ENCODE data around the gene DCPS. TPM values are rescaled to one million over a fixed set of nuclear protein-coding genes. Genes with fewer than 3 reads are reported as not detected.

DCPS gene
- total and polyA plus RNA-seq, 2 experiments from 2014 or later: 12.1 to 26.1 TPM

DNA sequence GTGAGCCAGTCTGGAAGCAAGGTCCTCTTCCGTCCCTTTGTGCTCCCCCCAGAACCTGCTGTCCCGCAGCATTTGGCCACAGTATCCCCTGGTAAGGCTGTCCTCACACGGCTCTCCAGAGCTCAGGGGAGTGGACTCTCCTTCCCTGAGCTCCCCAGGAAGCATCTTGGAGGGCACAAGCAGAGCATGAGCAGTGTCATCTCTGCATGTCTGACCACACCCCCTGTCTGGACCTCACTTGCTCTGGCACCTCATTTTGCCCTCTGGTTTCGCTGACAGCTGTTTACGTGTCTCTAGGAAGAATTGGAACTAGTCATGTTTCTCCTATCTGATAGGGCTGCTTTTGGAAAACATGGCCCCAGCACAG lies 15.5 kb downstream of the DCPS start:
- Histone ChIP-seq H3K27me3 (replicated peaks; ENCODE audit: insufficient read depth) (no peaks in the 10 kb centered on the region), H4K20me1 (ENCODE audit: insufficient read depth) (no peaks in the 10 kb centered on the region), H3K4me1 (ENCODE audit: insufficient read depth) (peaks cover 39% of the 10 kb centered on the region), H3K79me2 (ENCODE audit: insufficient read depth) (no peaks in the 10 kb centered on the region; the same call in 1 of the 2 replicates), H3K36me3 (ENCODE audit: low read depth) (no peaks in the 10 kb centered on the region), H2AFZ (no peak overlapping the region; the same call in 1 of the 2 replicates), H3K9ac (peak overlapping the region; percentile 83), H3K27ac (peak overlapping the region; percentile 98), H3K4me3 (no peak overlapping the region), H3K4me2 (ENCODE audit: unreplicated experiment) (peak overlapping the region; percentile 78), H3F3A (ENCODE audit: insufficient read depth) (peaks cover 47% of the 10 kb centered on the region), H3K9me2 (ENCODE audit: insufficient read depth) (no peaks in the 10 kb centered on the region), H3K9me3 (ENCODE audit: low read depth) (no peaks in the 10 kb centered on the region)
- WGBS, 2 experiments (ENCODE audit: low coverage in 1 of 2, low lambda C conversion rate in 2 of 2, missing lambda C conversion rate in 2 of 2): 48 to 55% methylated on average over 5 of the region's 5 CpGs
- in situ Hi-C loops (cut with MboI): no loop called here
- TF ChIP-seq EZH2 (IDR thresholded peaks at IDR 0.05; ENCODE audit: insufficient read depth, poor library complexity, severe bottlenecking) (no peak), EZH2phosphoT487 (IDR thresholded peaks at IDR 0.05; ENCODE audit: insufficient read depth, low read depth) (no peak)
- DNase-seq: peak; percentile 61

DNA sequence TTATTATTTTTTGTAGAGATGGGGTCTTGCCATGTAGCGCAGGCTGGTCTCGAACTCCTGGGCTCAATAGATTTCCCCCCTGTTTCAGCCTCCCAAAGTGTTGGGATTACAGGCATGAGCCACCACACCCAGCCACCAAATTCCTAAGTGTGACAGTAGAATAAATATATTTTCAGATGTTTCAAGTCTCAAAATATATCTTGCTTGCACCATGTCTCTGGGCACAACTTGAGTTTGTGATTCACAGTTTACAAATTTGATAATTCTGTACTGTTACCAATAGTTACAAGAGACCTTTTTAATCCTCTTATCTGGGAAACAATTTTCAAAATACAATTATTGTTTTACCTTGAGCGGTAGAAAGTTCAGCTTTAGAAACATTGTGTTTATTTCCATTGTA lies 19.1 kb downstream of the DCPS start:
- in situ Hi-C loops (cut with MboI): no loop called here
- peak; percentile 45 for DNase-seq
- no peak for TF ChIP-seq EZH2phosphoT487 (IDR thresholded peaks at IDR 0.05; ENCODE audit: insufficient read depth, low read depth)
- no peak for TF ChIP-seq EZH2 (IDR thresholded peaks at IDR 0.05; ENCODE audit: insufficient read depth, poor library complexity, severe bottlenecking)

DNA sequence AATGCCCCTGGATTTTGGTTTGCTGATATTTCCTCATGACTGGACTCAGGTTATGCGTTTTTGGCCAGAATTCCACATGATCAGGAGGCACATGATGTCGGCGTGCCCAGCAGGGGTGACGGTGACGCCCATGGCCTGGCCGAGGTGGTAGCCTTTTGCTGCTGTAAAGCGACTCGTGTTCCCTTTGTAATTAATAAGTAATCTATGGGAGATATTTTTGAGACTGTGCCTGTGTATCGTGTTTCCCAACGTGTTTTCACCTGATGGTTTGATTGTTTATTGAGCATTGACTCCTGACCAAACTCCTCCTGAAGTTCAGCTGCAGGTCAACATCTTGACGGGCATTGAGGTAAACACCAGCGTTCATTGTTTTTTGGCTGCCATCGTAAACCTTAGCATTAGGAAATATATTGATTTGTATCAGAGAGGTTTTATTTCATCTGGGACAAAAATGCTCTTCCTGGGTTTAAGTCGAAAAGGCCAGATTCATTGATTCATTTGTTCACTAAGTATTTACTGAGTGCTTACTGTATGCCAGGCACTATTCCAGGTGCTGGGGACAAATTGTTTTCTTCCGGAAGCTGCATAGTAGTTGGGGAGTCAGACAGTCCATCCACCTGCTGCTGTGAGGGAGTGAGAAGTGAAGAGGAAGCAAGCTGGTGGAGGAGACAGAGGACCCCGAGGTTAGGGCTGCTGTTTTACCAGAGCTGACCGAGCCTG lies 23.6 kb downstream of the DCPS start:
- in situ Hi-C loops (cut with MboI): no loop called here

More for the DNA sequence above, 19.1 kb downstream of the DCPS start:
- no peak overlapping the region for H3K4me3 ChIP-seq
- no peaks in the 10 kb centered on the region; the same call in 1 of the 2 replicates for H3K79me2 ChIP-seq (ENCODE audit: insufficient read depth)
- H3K9me3 ChIP-seq (ENCODE audit: low read depth): no peaks in the 10 kb centered on the region
- H3K36me3 ChIP-seq (ENCODE audit: low read depth): no peaks in the 10 kb centered on the region
- peaks cover 28% of the 10 kb centered on the region for H3K4me1 ChIP-seq (ENCODE audit: insufficient read depth)
- peak overlapping the region; percentile 39 for H3K27ac ChIP-seq
- no peaks in the 10 kb centered on the region for H3K27me3 ChIP-seq (replicated peaks; ENCODE audit: insufficient read depth)
- no peaks in the 10 kb centered on the region for H4K20me1 ChIP-seq (ENCODE audit: insufficient read depth)
- no peaks in the 10 kb centered on the region for H3K9me2 ChIP-seq (ENCODE audit: insufficient read depth)
- no peak overlapping the region for H3K4me2 ChIP-seq (ENCODE audit: unreplicated experiment)
- H3F3A ChIP-seq (ENCODE audit: insufficient read depth): peaks cover 26% of the 10 kb centered on the region
- no peak overlapping the region for H3K9ac ChIP-seq
- 81% methylated on average over 3 of the region's 3 CpGs for WGBS, 2 experiments (ENCODE audit: low coverage in 1 of 2, low lambda C conversion rate in 2 of 2, missing lambda C conversion rate in 2 of 2)
- no peak overlapping the region for H2AFZ ChIP-seq

DNA sequence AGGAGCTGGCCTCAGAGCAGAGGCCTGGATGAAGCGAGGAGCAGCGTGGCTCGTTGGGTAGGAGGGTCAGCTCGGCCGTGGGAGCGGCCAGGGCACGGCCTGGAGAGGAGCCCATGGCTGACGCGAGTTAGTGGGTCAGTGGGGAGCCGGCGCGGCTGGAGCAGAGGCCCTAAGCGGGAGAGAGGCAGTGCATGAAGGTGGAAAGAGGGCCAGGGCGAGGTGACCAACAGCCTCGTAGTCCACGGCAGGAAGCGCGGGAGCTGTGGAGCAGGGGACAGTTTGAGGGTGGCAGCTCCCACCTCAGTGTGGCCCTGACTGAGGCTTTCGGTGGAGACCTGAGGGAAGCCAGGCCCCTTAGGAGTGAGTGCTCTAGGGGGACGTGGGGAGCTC lies 24.1 kb downstream of the DCPS start:
- Histone ChIP-seq H3K79me2 (ENCODE audit: insufficient read depth) (no peaks in the 10 kb centered on the region), H3F3A (ENCODE audit: insufficient read depth) (peaks cover 17% of the 10 kb centered on the region), H3K36me3 (ENCODE audit: low read depth) (no peaks in the 10 kb centered on the region), H3K9me3 (ENCODE audit: low read depth) (no peaks in the 10 kb centered on the region), H3K4me2 (ENCODE audit: unreplicated experiment) (no peak overlapping the region), H3K9ac (no peak overlapping the region), H3K9me2 (ENCODE audit: insufficient read depth) (no peaks in the 10 kb centered on the region), H3K27me3 (replicated peaks; ENCODE audit: insufficient read depth) (no peaks in the 10 kb centered on the region), H3K4me1 (ENCODE audit: insufficient read depth) (peaks cover 18% of the 10 kb centered on the region), H2AFZ (no peak overlapping the region), H3K27ac (no peak overlapping the region), H4K20me1 (ENCODE audit: insufficient read depth) (no peaks in the 10 kb centered on the region), H3K4me3 (no peak overlapping the region)
- no peak for DNase-seq
- 93 to 95% methylated on average over 19 to 20 of the region's 20 CpGs for WGBS, 2 experiments (ENCODE audit: low coverage in 1 of 2, low lambda C conversion rate in 2 of 2, missing lambda C conversion rate in 2 of 2)
- in situ Hi-C loops (cut with MboI): no loop called here
- TF ChIP-seq EZH2phosphoT487 (IDR thresholded peaks at IDR 0.05; ENCODE audit: insufficient read depth, low read depth) (no peak), EZH2 (IDR thresholded peaks at IDR 0.05; ENCODE audit: insufficient read depth, poor library complexity, severe bottlenecking) (no peak)

More for the DNA sequence above, 23.6 kb downstream of the DCPS start:
- Histone ChIP-seq H2AFZ (no peak overlapping the region), H3K9ac (no peak overlapping the region), H3K9me3 (ENCODE audit: low read depth) (no peaks in the 10 kb centered on the region), H3K4me2 (ENCODE audit: unreplicated experiment) (no peak overlapping the region), H3K27me3 (replicated peaks; ENCODE audit: insufficient read depth) (no peaks in the 10 kb centered on the region), H3K9me2 (ENCODE audit: insufficient read depth) (no peaks in the 10 kb centered on the region), H3K4me1 (ENCODE audit: insufficient read depth) (peaks cover 18% of the 10 kb centered on the region), H3K4me3 (no peak overlapping the region), H3K36me3 (ENCODE audit: low read depth) (no peaks in the 10 kb centered on the region), H4K20me1 (ENCODE audit: insufficient read depth) (no peaks in the 10 kb centered on the region), H3K27ac (no peak overlapping the region), H3K79me2 (ENCODE audit: insufficient read depth) (no peaks in the 10 kb centered on the region), H3F3A (ENCODE audit: insufficient read depth) (peaks cover 14% of the 10 kb centered on the region)
- 95 to 96% methylated on average over 17 of the region's 17 CpGs for WGBS, 2 experiments (ENCODE audit: low coverage in 1 of 2, low lambda C conversion rate in 2 of 2, missing lambda C conversion rate in 2 of 2)
- no peak for TF ChIP-seq EZH2phosphoT487 (IDR thresholded peaks at IDR 0.05; ENCODE audit: insufficient read depth, low read depth)
- TF ChIP-seq EZH2 (IDR thresholded peaks at IDR 0.05; ENCODE audit: insufficient read depth, poor library complexity, severe bottlenecking): no peak
- DNase-seq: no peak
